Activated naive CD4-positive, alpha-beta T cell treated with anti-CD3 and anti-CD28 coated beads for 36 hours (primary cell): ENCODE data around the gene VAC14. TPM values are rescaled to one million over a fixed set of nuclear protein-coding genes. Genes with fewer than 3 reads are reported as not detected.

Source experiments
- CTCF ChIA-PET: fragments of 350-600 bp; sonication (Branson Sonifier 250); formaldehyde crosslinking; loops from one replicate; lab custom pipeline; 2021; ENCODE audit warnings: antibody characterized with exemption; lab: Charles Lee
- DNase-seq: peaks from one replicate; pipeline ENCODE4 v3.0.0-alpha.2; 2020
- H3K27ac Mint-ChIP-seq: one replicate; pipeline ENCODE4 v1.8.0; 2021; ENCODE audit warnings: mild to moderate bottlenecking, mixed read lengths
- H3K27me3 Mint-ChIP-seq: one replicate; pipeline ENCODE4 v1.8.0; 2021; ENCODE audit warnings: low read depth, mixed read lengths
- H3K36me3 Mint-ChIP-seq: one replicate; pipeline ENCODE4 v1.8.0; 2021; ENCODE audit warnings: low read depth, mixed read lengths
- H3K4me1 Mint-ChIP-seq: one replicate; pipeline ENCODE4 v1.8.0; 2021; ENCODE audit warnings: low read depth, mixed read lengths
- H3K4me3 Mint-ChIP-seq: one replicate; pipeline ENCODE4 v1.8.0; 2021; ENCODE audit warnings: mild to moderate bottlenecking, moderate library complexity, mixed read lengths
- H3K9me3 Mint-ChIP-seq: one replicate; pipeline ENCODE4 v1.8.0; 2021; ENCODE audit warnings: mixed read lengths
- intact Hi-C: fragments of 100-400 bp; cut with micrococcal nuclease; formaldehyde crosslinking; loops from one replicate; pipeline ENCODE4 v1.15.1; 2023
- total RNA-seq, 2 experiments: library from RNA; stranded (reverse); gene quantifications; one replicate each; pipeline ENCODE4 v1.2.3, GENCODE V29; 2021

Gene VAC14
- total RNA-seq, 2 experiments from 2014 or later = 19.6 to 20.6 TPM

- peaks cover 3% of the 10 kb centered on the region for H3K9me3 Mint-ChIP-seq
- CTCF ChIA-PET = interaction anchor here (1.6 kb wide), 1 partner anchor 30 kb away, joined by 4 read pairs; no protein-coding TSS in a partner anchor
- no peak for DNase-seq
- peak overlapping the region; percentile 88 for H3K4me3 Mint-ChIP-seq
- no peaks in the 10 kb centered on the region for H3K36me3 Mint-ChIP-seq
- H3K27ac Mint-ChIP-seq = no peak overlapping the region
- no peaks in the 10 kb centered on the region for H3K27me3 Mint-ChIP-seq
- peaks cover 19% of the 10 kb centered on the region for H3K4me1 Mint-ChIP-seq
- intact Hi-C loops = loop anchor here (1.0 to 10.0 kb wide), 4 partner anchors 486 to 813 kb away; partner anchors contain the start of gene CMTR2
Measured at GRCh38 chr16:70801611-70802010, 653 bp upstream of the VAC14 start.

- no peak overlapping the region for H3K27ac Mint-ChIP-seq
- CTCF ChIA-PET = interaction anchor here (1.6 kb wide), 1 partner anchor 29 kb away, joined by 4 read pairs; no protein-coding TSS in a partner anchor
- DNase-seq = no peak
- H3K36me3 Mint-ChIP-seq = no peaks in the 10 kb centered on the region
- H3K27me3 Mint-ChIP-seq = no peaks in the 10 kb centered on the region
- intact Hi-C loops = loop anchor here (5.0 to 10.0 kb wide), 3 partner anchors 487 to 814 kb away; partner anchors contain the start of gene CMTR2
- H3K4me1 Mint-ChIP-seq = peaks cover 20% of the 10 kb centered on the region
- peak overlapping the region; percentile 88 for H3K4me3 Mint-ChIP-seq
- H3K9me3 Mint-ChIP-seq = peaks cover 3% of the 10 kb centered on the region
Measured at GRCh38 chr16:70800311-70800710, 647 bp downstream of the VAC14 start.

GRCh38 chr16:70796301-70796700 is 4.7 kb downstream of the VAC14 start:
- Mint-ChIP-seq H3K27me3 (no peaks in the 10 kb centered on the region), H3K36me3 (no peaks in the 10 kb centered on the region), H3K4me1 (peaks cover 27% of the 10 kb centered on the region), H3K9me3 (no peaks in the 10 kb centered on the region), H3K27ac (no peak overlapping the region), H3K4me3 (no peak overlapping the region)
- no peak for DNase-seq
- intact Hi-C loops = no loop called here
- CTCF ChIA-PET = no interaction called here

GRCh38 chr16:70795296-70795912 is 5.6 kb downstream of the VAC14 start:
- CTCF ChIA-PET = no interaction called here
- Mint-ChIP-seq H3K36me3 (no peaks in the 10 kb centered on the region), H3K27me3 (no peaks in the 10 kb centered on the region), H3K9me3 (no peaks in the 10 kb centered on the region), H3K4me3 (no peak overlapping the region), H3K27ac (no peak overlapping the region), H3K4me1 (peaks cover 26% of the 10 kb centered on the region)
- intact Hi-C loops = no loop called here
- no peak for DNase-seq

DNA sequence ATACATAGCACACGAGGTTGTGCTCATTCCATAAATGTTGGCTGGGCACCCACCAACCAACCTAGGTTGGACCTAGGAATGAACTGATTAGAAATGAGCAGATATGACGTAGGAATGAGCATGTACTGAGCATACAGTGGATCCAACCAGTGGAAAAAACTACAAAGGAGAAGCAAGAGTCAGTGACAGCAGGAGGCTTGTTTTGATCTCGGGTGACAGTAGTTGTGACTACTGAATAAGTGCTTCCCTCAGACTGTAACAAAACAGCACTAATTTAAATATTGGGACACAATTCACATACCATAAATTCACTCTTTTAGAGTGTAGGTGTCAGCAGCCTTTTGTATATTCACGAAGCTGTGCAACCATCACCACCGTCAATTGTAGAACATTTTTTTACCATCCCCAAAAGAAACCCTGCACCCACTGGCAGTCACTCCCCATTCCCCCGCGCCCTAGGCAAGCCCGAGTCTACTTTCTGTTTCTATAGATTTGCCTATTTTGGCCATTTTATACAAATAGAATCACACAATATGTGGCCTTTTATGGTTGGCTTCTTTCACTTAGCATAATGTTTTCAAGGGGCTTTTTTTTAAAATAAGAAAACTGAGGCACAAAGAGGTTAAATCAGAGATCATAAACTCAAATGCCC is 7.0 kb downstream of the VAC14 start:
- Mint-ChIP-seq H3K4me3 (no peak overlapping the region), H3K36me3 (no peaks in the 10 kb centered on the region), H3K27ac (no peak overlapping the region), H3K9me3 (no peaks in the 10 kb centered on the region), H3K4me1 (peaks cover 18% of the 10 kb centered on the region), H3K27me3 (no peaks in the 10 kb centered on the region)
- CTCF ChIA-PET = interaction anchor here (0.7 kb wide), 1 partner anchor 16 kb away, joined by 3 read pairs; no protein-coding TSS in a partner anchor
- intact Hi-C loops = no loop called here
- DNase-seq = no peak

DNA sequence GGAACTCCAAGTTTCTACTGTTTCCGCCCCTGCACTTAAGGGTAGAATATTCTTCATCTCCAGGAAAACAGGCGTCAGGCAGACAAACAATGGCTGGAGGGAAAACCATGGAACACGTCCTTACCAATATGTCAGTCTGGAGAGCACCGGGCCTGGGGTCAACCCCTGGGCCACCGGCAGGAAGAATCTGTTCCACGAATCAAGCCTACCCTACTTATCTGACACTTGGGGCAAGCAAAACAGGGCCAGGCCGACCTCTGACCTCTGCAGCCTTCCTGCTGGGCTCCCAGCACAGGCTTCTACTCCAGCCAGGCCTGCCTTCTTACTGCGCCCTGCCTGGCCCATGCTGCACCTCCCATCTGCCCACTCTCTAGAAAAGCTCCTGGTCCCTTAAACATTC is 10.1 kb downstream of the VAC14 start:
- CTCF ChIA-PET = interaction anchor here (2.1 kb wide), 1 partner anchor 20 kb away, joined by 7 read pairs; no protein-coding TSS in a partner anchor
- H3K27me3 Mint-ChIP-seq = no peaks in the 10 kb centered on the region
- intact Hi-C loops = no loop called here
- no peak overlapping the region for H3K4me3 Mint-ChIP-seq
- no peak for DNase-seq
- peaks cover 13% of the 10 kb centered on the region for H3K4me1 Mint-ChIP-seq
- no peaks in the 10 kb centered on the region for H3K9me3 Mint-ChIP-seq
- H3K27ac Mint-ChIP-seq = no peak overlapping the region
- H3K36me3 Mint-ChIP-seq = no peaks in the 10 kb centered on the region

- H3K36me3 Mint-ChIP-seq = no peaks in the 10 kb centered on the region
Measured at GRCh38 chr16:70789595-70790447, 11.1 kb downstream of the VAC14 start.

DNA sequence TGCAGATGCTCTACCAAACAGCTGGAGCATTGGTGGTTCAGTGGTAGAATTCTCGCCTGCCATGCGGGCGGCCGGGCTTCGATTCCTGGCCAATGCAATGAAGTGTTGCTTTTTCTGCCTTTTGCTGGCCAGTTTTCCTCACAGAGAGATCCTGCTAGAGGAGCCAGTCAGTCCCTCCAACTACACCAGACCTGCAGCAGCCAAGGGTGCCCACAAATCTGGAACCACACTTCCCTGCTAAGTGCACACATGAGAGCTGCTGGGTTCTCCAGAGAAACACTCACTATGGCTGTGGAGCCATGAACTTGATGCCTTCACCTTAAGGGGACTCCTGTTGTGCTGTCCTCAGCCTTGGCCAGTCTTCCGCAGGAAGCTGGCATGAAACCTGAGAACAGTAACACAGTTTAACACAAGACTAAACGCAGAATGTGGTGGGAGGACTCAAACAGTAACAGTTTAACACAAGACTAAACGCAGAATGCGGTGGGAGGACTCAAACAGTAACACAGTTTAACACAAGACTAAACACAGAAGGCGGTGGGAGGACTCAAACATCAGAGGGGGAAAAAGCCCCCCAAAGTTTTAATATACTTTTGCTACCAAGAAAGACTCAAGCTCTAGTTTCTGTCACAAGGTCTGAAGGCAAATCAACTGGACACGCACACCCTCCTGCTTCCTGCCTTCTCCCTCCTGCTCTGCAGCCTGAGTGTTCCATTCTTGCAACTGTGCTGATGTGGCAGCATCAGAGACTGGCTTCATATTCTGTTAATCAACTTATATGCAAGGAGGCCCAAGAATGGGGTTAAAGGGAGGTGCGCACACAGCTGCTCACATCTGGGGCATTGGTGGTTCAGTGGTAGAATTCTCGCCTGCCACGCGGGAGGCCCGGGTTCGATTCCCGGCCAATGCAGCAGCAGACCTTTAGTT is 12.0 kb downstream of the VAC14 start:
- Mint-ChIP-seq H3K36me3 (peaks cover 6% of the 10 kb centered on the region), H3K27ac (no peak overlapping the region), H3K4me1 (peaks cover 9% of the 10 kb centered on the region), H3K27me3 (no peaks in the 10 kb centered on the region), H3K9me3 (no peaks in the 10 kb centered on the region), H3K4me3 (no peak overlapping the region)
- CTCF ChIA-PET = interaction anchor here (1.8 kb wide), 1 partner anchor 17 kb away, joined by 9 read pairs; no protein-coding TSS in a partner anchor
- intact Hi-C loops = no loop called here
- no peak for DNase-seq

More at GRCh38 chr16:70789595-70790447, 11.1 kb downstream of the VAC14 start:
- intact Hi-C loops = no loop called here
- DNase-seq = no peak
- Mint-ChIP-seq H3K27ac (no peak overlapping the region), H3K4me3 (no peak overlapping the region), H3K4me1 (peaks cover 12% of the 10 kb centered on the region), H3K9me3 (no peaks in the 10 kb centered on the region), H3K27me3 (no peaks in the 10 kb centered on the region)
- CTCF ChIA-PET = no interaction called here

DNA sequence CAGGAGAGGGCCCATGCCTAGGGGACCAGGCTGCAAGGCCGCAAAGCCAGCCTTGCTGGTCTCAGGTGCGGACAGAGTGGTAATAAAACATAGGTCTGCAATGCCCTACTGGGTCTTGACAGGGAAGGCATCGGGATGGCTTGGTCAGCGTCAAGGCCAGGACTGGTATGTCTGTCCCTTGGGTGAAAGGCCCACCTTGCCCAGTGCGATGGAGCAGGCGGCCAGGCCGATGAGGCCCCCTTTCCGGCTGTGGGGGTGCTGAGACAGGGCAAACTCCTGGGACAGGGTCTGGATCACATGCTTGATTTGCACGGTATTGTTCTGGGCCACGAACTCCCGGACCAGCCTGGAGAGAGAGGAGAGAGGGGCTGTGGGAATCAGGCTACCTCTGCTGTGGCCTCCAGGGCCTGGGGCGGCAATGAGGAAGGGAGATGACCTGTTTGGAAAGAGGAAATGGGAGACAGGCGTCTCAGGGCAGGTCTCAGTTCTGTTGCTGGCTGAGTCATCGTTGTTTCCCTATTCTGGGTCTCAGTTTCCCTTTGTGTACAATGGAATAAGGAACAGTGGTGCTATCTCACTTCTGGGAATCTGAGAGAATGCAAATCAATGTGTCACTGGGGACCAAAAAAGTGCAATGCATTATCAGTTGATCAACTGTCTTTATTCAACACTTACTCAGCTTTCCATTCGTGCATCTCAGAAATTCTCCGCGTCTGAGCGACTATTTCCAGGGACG is 14.8 kb downstream of the VAC14 start:
- H3K36me3 Mint-ChIP-seq = peaks cover 20% of the 10 kb centered on the region
- no peak overlapping the region for H3K4me3 Mint-ChIP-seq
- DNase-seq = no peak
- intact Hi-C loops = no loop called here
- peaks cover 5% of the 10 kb centered on the region for H3K4me1 Mint-ChIP-seq
- no peaks in the 10 kb centered on the region for H3K27me3 Mint-ChIP-seq
- CTCF ChIA-PET = no interaction called here
- no peaks in the 10 kb centered on the region for H3K9me3 Mint-ChIP-seq
- no peak overlapping the region for H3K27ac Mint-ChIP-seq

DNA sequence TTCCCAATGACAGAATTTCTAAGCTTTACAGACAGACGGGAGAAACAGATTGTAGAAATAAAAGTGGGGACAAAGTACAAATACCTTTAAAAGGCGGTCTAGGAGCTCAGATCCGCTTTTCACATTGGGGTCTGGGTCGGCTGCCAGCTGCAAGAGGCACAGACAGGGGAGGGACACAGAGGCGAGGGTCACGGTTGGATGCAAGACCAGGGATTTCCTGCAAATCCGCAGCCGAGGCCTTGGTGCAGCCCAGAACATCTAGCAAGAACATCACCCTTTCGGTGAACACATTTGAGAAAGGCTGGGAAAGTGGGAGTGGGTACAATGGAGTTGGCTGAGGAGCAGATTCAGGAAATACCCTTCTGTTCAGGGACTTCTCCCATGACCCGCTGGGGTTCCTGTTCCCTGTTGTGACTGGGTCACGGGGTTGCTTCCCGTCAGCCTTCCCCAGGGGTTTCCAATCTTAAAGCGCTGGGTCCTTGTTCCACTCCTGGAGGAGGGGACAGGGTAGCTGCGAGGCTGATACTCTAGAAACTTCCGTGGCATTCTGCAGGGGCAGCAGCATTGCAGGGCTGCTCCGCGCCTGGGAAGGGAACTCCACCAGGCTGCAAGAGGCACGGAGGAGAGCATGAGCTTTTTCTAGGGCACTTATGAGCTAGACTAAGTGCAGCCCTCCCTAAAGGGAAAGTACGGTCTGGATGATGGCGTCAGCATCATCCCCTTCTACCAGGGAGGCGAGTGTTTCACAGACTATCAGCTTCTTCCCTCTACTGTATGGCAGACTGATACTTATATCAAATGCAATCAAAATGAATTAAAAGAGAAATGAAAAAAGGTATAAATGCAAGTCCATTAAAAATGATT is 16.0 kb downstream of the VAC14 start:
- Mint-ChIP-seq H3K27me3 (no peaks in the 10 kb centered on the region), H3K27ac (no peak overlapping the region), H3K4me1 (peaks cover under 1% of the 10 kb centered on the region), H3K36me3 (peaks cover 28% of the 10 kb centered on the region), H3K9me3 (no peaks in the 10 kb centered on the region), H3K4me3 (no peak overlapping the region)
- no peak for DNase-seq
- intact Hi-C loops = no loop called here
- CTCF ChIA-PET = interaction anchor here (2.2 kb wide), 1 partner anchor 14 kb away, joined by 9 read pairs; no protein-coding TSS in a partner anchor
